NAMALWA (cell line): ENCODE data around the gene PEPD.

Experiments used
- DNase-seq: peaks from one replicate; pipeline ENCODE4 v3.0.0-alpha.2; 2015; ENCODE audit warnings: low spot score

Gene PEPD

DNA sequence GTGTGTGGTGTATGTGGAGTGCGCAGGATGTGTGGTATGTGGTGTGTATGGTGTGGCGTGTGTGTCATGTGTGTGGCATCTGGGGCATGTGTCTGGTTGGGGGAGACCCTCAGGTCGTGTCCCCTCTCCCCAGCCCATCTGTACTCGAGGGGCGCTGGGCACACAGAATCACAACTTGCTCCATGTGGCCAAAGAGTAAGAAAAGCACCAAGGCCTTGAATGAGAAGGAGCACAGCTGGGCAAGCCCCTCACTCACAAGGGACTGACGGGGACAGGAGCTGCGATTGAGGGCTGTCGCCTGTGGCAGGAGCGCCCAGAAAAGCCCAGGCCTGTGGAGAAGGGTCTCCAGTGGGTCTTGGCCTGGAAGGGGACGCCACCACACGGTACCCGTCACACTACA is 62.8 kb downstream of the PEPD start:
- no peak for DNase-seq

DNA sequence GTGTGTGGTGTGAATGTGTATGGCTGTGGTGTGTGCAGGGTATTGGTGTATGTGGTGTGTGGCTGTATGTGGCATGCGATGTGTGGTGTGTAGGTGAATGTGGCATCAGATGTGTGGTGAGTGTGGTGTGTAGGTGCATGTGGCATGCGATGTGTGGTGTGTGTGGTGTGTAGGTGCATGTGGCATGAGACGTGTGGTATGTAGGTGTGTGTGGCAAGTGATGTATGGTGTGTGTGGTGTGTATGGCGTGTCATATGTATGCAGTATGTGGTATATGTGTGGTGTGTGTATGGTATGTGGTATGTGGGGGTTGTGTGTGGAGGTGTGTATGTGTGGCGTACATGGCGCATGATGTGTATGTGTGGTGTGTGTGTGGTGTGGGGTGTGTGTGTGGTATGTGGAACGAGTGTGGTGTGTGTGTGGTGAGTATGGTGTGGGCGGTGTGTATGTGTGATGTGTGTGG is 63.4 kb downstream of the PEPD start:
- no peak for DNase-seq

DNA sequence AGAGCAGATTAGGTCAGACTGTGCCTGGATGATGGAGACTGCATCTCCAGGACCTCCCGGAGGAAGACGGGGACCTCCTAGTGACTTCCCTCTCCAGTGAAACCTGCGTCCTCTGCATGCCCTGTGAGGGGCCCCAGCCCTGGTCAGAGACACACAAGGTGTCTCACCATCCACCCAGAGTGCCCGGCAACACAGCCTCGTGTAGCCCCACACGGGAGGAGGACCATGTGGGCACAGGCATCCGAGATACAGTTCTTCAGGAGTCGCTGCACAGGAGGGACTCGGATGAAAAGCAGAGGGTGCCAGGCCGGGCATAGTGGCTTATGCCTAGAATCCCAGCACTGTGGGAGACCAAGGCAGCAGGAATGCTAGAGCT is 64.8 kb downstream of the PEPD start:
- DNase-seq, result no peak

DNA sequence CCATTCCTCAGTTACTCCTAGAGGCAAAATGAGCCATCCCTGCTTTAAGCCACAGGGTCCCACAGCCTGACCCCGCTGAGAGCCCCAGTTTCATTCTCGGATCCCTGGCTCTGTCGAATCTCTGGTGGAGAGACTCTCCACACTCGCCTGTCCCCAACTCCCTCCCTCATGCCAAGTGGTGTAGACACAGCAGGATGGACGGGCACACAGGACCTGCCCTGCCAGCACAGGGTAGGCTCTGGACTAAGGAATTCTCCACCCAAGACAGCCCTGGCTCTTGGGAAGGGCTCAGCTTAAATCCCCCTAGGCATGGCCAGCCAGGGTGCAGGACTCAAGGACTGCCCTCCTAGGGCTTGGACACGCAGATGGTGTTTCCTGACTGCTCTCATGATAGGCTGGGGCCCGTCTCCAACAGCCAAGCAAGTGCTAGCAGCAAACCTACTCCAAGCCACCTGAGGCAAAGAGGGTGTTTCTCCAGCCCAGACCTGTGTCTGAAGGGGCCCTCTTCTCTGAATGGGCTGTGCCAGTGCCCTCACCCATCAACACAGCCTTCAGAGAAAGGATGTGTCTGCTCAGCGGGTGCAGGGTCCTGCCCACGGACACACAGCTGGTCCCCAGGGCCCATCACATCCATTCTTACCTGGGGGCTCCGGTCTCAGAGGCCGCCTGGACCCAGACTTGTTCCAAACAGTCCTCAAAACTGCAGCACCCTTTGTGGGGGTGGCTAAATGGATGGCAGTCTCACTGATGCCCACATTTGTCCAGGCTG is 65.3 kb downstream of the PEPD start:
- no peak for DNase-seq

DNA sequence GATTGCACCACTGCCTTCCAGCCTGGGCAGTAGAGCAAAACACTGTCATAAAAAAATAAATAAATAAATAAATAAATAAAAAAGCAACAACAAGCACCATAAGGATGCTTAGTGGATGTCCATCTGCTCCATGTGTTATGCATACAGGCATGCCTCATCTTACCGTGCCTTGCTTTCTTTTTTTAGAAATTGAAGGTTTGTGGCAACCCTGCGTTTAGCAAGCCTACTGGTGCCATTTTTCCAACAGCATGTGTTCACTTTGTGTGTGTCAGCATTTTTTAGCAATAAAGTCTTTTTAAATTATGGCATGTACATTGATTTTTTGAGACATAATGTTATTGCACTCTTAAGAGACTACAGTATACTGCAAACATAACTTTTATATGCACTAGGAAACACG is 68.3 kb downstream of the PEPD start:
- DNase-seq, result no peak

DNA sequence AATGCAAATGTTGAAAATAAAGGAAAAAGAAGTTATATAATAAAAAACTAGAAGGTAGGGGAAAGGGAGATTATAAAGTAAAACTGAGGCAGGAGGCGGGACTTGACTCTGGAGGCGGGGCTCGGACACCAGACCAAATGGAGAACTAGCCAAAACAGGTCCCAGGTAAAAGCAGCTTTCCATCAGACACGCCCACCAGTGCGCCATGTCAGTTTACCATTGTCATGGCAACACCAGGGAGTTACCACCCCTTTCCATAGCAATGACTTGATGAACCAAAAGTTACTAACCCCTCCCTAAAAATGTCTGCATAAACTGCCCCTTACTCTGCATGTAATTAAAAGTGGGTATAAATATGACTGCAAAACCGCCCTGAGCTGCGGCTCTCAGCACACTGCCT is 70.9 kb downstream of the PEPD start:
- no peak for DNase-seq

DNA sequence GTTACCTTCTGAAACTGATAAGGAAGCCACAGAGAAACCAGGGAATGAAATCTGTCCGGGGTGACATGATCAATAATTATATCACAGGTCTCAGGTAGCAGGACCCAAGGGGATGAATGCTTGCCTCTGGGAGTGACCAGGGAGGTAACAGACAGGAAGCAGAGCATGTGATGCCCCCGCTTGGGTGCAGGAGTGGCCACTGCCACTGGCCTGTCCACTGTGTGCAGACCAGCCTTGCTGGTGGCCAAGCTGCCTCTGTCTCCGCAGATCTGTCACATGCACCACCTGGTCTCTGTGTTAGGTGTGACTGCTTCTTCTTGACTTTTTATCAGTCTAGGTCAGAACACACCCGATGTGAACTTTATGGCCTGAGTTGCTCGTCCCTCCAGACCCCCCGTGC is 71.8 kb downstream of the PEPD start:
- DNase-seq, result no peak

DNA sequence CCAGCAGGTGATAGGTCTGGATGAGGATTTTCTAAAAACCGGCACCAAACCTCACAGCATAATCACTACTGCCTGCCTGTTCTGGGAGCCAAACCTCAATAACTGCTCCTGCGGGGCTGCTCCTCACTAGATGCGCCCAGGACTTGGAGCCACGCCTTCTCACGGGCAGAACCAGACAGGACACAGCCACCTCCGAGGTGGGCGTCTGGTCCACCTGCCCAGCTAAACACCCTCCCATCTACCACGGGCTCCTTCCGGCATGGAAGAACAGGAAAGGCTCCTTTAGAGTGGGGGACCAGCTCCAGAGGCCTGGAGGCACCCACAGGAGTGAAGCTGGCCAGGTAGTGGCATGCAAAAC is 73.5 kb downstream of the PEPD start:
- DNase-seq, result no peak

DNA sequence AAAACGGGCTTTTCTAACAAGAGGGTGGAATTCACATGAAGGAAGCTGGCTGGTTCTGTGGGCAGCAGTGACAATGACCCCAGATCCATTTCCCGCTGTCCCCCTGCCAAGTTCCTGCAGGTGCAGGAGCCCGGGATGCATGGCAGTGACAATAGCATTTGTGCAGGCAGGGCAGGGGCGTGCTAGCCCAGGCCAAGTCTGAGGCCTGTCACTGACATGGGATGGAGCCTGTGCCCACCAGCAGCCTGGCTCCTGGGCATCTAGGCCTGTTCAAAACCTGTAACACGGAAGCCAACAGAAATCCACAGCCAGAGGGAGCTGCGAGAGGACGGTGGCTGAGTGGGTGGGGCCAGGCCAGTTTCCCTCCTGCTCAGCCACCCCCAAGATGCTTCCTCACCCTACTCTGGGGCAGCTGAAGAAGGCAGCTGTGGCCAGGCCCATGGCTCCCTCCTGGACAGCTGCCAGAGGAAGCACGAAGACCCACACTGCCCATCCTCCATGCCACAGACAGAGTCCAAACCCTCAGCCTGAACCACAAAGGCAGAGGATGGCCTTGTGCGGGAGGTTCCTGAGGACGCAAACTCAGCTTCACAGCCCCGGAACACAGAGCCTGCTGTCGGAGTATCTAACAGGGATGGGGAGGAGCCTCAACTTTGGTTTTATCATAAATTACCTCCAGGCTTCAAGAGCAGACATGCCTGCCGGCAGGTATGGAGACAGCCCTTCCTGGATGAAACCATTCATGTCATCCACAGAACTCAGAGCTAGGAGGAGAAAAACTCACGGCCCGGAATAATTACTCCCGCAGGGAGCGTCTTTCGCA is 74.0 kb downstream of the PEPD start:
- DNase-seq, result no peak

DNA sequence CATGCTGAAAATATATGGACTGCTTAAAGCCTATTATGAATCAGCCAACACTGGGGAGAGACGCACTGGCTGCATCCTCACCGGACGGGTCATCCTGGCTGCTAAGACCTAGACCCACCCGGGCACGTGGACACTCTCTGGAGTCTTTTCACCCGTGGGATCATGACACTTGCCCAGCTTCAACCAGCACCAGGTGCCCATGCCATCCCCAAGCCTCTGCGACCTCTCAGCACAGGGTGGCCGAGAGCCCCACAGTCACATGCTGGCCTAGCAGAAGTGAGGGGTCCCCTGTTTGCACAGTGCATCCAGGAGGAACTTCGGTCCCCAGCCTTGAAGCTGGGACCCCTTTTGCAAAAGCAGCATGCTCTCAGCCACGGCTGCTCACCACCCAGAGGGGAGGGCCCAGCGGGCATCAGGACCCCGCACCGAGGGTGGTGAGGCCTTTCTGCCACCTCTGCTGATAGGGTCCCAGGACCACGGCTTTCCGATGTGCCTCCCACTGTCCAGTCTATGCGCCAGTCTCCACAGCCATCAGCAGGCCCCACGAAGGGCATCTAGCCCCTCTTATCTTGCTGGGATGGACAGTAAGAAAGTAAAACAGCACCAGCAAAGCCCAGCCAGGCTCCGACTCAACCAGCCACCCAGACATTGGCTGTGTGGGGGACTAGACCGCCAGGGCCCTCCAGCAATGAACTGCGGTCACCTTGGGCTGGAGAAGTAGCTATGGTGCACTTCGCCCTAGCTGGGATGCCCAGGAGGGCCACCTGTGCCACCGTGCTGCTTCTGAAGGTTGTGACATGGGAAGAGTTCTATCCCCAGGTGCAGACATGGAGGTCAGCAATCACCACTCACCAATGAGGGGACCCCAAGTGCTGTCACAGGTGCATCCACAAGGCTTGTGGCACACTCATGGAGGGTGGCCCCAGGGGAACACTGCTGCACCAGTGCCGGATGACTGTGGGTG is 75.0 kb downstream of the PEPD start:
- no peak for DNase-seq

DNA sequence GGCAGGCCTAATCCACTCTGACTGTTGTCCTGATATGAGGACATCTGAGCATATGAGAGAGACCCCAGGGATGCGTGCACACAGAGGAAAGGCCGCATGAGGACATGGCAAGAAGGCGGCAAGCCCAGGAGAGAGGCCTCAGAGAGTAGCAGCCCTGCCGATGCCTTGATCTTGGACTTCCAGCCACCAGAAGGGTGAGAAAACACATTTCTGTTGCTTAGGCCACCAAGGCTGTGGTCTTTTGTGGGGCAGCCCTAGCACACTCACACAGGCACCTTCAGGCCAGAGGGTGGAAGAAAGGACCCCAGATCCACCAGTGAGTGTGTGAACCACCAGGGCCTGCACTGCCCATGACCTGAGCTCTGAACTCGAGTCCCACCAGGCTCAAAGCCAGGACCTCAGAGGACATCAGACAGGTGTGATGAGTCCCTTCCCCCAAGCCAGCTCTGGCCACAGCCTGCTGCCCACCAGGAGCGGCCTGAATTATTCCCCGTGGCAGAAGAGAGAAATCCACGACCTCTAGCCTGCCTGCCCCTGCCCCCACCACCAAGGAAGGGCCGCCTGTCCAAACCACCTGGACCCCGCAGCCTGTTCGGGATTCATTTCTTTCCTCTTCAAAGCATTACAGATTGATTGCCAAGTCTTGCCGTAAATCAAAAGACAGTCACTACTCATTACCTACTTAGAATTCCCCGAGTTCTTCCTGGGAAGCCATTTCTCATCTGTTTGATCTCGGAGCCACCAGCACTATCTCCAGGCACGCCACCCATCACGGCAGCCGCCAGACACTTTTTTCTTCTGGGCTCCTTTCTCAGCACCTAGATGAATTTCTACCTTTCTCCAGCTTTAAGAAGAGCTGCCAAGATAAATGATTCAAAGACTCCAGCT is 75.9 kb downstream of the PEPD start:
- DNase-seq, result no peak

DNA sequence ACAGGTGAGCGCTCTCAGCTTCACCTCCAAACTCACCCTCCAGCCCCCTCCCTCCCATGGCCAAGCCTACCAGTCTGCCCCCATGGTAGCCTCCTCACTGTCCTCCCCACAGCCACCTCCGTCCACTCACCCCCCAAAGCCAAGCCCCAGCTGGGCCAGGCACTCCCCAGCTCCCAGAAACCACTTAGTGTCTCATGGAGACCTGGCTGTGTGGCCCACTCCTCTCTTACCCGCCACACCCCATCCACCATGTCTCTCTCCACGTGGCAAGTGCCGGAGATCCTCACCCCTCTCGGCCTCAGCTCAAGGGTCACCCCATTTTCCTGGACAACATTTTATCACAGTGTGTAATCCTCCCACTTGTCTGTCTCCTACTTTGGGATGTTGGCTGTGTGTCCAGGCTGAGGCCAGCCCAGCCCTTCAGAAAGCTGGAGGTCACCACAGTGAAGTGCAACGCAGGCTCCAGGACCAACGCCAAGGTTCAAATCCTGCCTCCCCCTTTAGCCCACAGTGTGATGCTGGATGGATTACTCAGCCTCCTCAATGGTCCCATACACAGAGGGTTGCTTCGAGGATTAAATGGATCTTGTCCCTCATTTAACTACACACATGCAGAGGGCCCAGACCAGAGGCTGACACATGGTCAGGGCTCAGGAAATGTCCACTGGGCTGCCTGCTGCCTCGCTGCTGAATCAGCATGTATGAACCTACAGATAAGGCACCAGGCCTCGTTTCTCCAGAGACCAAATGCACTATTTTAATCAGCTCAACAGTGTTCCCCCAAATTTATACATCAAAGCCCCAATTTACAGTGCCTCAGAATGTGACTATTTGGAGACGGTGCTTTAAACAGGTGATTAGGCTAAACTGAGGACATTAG is 76.8 kb downstream of the PEPD start:
- no peak for DNase-seq

DNA sequence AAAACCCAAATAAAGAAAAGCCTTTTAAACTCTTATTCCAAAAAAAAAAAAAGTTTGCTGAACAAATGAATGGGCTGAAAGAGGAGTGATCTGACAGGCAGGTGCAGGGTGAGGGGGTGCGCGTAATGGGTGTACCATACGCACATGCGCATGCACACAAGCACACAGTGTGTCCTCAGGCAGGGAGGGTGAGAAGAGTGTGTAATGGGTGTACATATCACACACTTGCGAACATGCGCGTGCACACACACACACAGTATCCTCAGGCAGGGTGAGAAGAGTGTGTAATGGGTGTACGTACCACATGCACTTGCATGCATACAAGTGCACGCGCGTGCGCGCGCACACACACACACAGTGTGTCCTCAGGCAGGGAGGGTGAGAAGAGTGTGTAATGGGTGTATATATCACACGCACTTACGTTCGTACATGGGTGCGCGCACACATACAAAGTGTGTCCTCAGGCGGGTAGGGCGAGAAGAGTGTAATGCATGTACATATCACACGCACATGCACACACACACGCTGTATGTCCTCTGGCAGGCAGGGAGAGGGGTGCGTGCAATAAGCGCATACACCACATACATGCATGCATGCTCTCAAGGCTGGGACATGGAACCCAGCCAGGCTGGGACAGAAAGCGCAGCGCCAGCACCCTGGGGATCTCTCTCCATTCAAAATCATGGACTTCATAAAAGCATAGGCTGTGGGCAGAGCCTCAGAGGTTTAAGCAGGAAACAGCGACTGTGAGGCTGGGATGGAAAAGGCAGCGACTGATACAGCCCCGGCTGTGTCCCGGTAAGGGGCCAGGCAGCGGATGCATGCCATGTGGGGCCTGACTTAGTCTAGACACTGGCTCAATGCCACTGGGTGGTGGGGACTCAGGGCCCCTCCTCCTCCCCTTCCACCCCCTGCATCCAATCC is 77.7 kb downstream of the PEPD start:
- DNase-seq, result no peak

DNA sequence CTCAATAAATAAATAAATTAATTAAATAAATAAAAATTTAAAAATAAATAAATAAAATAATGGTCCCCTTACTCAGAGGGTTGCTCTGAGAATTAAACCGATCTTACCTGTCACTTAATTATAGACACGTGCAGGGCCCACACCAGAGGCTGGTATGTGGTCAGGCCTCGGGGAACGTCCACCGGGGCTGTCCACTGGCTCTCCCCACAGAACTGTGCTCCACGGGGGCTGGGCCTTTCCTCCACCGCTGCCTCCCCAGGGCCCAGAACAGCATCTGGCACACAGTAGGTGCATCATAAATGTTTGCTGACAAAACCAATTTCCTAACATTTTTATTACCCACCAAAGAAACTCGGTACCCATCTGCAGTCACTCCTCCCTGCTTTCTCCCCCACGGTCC is 78.9 kb downstream of the PEPD start:
- DNase-seq, result no peak

DNA sequence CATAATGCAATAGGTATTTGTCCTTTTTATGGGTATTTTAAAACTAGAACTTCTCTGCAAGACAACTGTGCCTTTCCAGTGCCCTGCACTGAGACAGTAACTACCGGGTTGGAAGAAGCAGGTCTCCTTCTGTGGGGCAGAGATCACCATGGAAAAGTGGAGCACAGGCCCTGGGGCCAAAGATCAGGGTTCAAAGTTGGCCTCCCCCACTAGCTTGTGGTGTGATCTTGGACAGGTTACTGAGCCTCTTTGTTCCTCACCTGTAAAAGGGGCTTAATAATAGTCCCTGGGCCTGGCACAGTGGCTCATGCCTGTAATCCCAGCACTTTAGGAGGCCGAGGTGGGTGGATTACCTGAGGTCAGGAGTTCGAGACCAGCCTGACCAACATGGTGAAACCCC is 79.8 kb downstream of the PEPD start:
- DNase-seq, result no peak

DNA sequence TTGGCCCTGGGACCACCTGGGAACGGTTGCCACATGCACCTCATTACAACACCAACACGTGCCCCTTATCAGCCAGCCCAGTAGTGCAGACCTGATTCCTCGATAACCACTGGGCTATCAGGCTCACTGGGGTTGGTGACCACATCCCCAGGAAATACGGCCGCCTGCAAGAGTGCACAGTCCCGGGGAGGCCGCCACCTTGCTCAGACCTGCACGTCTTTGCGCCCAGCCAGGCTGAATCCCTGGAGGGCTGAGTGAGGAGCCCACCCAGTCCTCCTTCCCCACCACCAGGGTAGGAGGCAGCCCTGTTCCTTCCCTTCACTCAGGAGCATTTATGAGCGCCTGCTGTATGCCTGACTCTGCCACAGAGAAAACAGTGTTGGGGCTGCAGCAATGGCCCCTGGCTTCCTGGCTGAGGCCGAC is 80.3 kb downstream of the PEPD start:
- no peak for DNase-seq

DNA sequence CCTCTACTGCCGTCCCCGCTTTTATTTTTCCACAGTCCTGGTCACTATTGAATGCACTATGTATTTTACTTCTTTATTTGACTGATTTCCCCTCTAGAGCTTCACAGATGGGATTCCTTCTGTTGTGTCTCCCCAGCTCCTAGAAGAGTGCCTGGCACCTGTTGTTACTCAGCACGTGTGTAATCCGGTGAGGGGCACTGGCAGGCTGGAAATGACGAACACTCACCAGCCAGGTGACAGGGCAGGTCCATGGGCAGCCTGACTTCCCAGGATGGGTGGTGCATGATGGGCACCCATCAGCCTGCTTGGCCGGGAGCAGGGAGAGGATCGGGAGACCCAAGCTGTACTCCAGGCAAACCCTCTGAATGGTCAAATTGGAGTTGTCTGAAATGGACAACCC is 80.9 kb downstream of the PEPD start:
- no peak for DNase-seq

DNA sequence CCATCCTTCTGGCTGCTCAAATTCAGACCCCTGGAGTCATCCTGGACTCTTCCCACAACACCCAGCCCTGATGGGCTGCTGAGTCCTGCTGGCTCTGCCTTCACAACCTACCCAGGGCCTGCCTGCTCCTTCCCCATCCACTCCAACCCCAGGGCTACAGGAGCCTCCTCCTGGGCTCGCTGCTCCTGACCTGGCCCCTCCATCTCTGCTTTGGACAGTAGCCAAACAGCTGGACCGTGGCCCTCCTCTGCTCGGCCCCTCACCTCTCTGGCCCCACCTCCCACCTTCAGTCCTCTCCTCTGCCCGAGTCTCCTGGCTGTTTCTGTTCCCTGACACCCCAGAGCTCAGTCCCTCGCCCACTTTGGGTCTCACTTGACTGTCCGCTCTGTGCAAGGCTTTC is 81.3 kb downstream of the PEPD start:
- DNase-seq, result no peak
